Measurements from ENCODE around the gene SERPINE3. TPM values are rescaled to one million over a fixed set of nuclear protein-coding genes. Genes with fewer than 3 reads are reported as not detected.

SERPINE3 gene
- polyA plus RNA-seq, 2 donors = not detected

Other genes starting within 250 kb of the SERPINE3 start
- gene C13orf42, start 228.4 kb upstream of the SERPINE3 start, polyA plus RNA-seq = under 1 TPM in 1 of 2 donors, not detected in 1; 0.04 TPM
- under 1 TPM; 0.43 to 0.64 TPM for gene FAM124A, start 117.3 kb upstream of the SERPINE3 start, polyA plus RNA-seq
- 10 to 100 TPM in 1 of 2 donors, 1 to 10 TPM in 1; 9.6 to 11.5 TPM for gene INTS6, start 113.3 kb downstream of the SERPINE3 start, polyA plus RNA-seq
- gene WDFY2, start 244.8 kb downstream of the SERPINE3 start, polyA plus RNA-seq = 1 to 10 TPM; 5.4 to 6.9 TPM

Measured in esophagus (tissue), 2 donors.